Spinal cord (tissue), 10 donors: ENCODE data around the gene IL2RG. TPM values are rescaled to one million over a fixed set of nuclear protein-coding genes. Genes with fewer than 3 reads are reported as not detected.

Experiments used
- DNase-seq, 6 donors: peaks; one replicate each; pipeline versions ENCODE4 v3.0.0 to v3.0.0-alpha.2; 2013 to 2015; ENCODE audit warnings: low spot score in 6 of 6, low read depth in 4 of 6
- H3K27ac ChIP-seq: one replicate; pipeline ENCODE4 v1.5.1; 2013; ENCODE audit warnings: low read depth, low read length, control low read depth
- H3K27me3 ChIP-seq: one replicate; pipeline ENCODE4 v1.6.1; 2013; ENCODE audit warnings: low read length; ENCODE audit not compliant: control insufficient read depth, insufficient read depth
- H3K36me3 ChIP-seq: one replicate; pipeline ENCODE4 v1.6.1; 2013; ENCODE audit warnings: low read length; ENCODE audit not compliant: control insufficient read depth, insufficient read depth
- H3K4me1 ChIP-seq: one replicate; pipeline ENCODE4 v1.6.1; 2013; ENCODE audit warnings: low read length; ENCODE audit not compliant: control insufficient read depth, insufficient read depth
- H3K4me3 ChIP-seq: one replicate; pipeline ENCODE4 v1.5.1; 2013; ENCODE audit warnings: low read depth, low read length, control low read depth
- H3K9me3 ChIP-seq: one replicate; pipeline ENCODE4 v1.6.1; 2013; ENCODE audit warnings: low read length; ENCODE audit not compliant: control insufficient read depth, insufficient read depth
- WGBS: methylation state at CpG from one replicate; pipeline ENCODE4 v1.1.5; 2013; ENCODE audit warnings: missing lambda C conversion rate; ENCODE audit not compliant: insufficient coverage; 5-methylcytosine and 5-hydroxymethylcytosine counted together
- polyA plus RNA-seq, 2 donors: library from polyadenylated mRNA; unstranded; fragments of 120-200 nt; gene quantifications; one replicate each; pipeline ENCODE4 v1.2.1, GENCODE V29; 2013; ENCODE audit not compliant: insufficient read length in 2 of 2
- total RNA-seq, 2 donors: library from RNA; depleted of rRNA in 1 of 2; stranded (reverse); fragments of 120-200 nt in 1 of 2; fragments of >200 nt in 1 of 2; gene quantifications; one replicate each; pipeline versions ENCODE4 v1.2.3 to v1.2.4, GENCODE V29; 2013 to 2014
- donor health status: healthy.

IL2RG gene
- total and polyA plus RNA-seq, 4 donors, result 0.22 to 4.5 (median 0.94) TPM

DNA sequence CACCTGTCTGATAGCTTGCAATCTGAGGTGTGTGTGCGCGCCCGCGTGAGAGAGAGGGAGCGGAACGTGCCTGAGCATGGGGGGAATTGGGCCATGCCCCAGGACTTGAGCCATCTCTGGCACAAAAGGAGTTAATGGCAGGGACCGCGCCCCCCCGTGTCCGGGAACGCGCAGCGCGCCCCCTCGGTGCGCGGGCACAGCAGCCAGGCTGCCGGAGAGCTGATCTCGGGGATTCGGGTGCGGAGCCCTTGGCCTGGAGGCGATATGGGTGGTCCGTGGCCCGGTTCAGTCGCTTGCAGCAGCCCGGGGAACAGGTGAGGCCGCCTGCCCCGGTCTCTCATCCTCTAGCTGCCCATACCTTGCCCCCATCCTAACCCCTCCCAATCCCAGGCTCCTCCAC is 33.3 kb upstream of the IL2RG start, which contains the start of gene NLGN3:
TSS of gene NLGN3 (plus strand) at position 191 of the 400 bp plus-strand sequence. CDS start 2,909 bp downstream, outside the sequence.
- H3K36me3 ChIP-seq, result peaks cover 42% of the 10 kb centered on the region
- DNase-seq, result peak in 4 of 6 donors; percentile 35 to 82 (median 68)
- H3K4me3 ChIP-seq, result peak within 1 kb of the TSS; percentile 71
- H3K4me1 ChIP-seq, result peaks cover 37% of the 10 kb centered on the region
- no peaks in the 10 kb centered on the region for H3K9me3 ChIP-seq
- H3K27ac ChIP-seq, result peak within 1 kb of the TSS; percentile 79
- no peaks in the 10 kb centered on the region for H3K27me3 ChIP-seq
- WGBS, result 24% methylated on average over 28 of the region's 28 CpGs

DNA sequence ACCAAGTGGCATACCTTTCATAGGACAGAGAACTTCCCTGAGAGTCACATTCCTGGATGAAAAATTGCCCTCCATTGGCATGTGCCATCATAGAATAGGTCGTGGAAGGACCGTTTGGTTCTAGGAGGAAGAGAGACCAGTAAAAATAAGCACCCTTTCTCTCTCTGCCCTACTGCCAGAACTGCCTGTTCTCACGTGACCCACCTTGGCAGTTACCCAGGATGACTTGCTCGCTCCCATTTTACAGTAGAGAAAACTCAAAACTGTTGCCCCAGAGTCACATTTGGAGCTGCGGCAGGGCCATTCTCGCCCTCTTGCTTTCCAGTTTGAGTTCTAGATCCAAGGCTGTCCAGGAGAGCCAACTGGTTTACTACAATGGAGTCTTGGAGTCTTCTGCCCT is 32.1 kb upstream of the IL2RG start:
- Histone ChIP-seq H3K9me3 (no peaks in the 10 kb centered on the region), H3K4me3 (no peak overlapping the region), H3K27ac (no peak overlapping the region), H3K4me1 (peaks cover 33% of the 10 kb centered on the region), H3K27me3 (no peaks in the 10 kb centered on the region), H3K36me3 (peaks cover 41% of the 10 kb centered on the region)
- peak in 1 of 6 donors; percentile 49 for DNase-seq
- 61% methylated on average over 4 of the region's 6 CpGs for WGBS

DNA sequence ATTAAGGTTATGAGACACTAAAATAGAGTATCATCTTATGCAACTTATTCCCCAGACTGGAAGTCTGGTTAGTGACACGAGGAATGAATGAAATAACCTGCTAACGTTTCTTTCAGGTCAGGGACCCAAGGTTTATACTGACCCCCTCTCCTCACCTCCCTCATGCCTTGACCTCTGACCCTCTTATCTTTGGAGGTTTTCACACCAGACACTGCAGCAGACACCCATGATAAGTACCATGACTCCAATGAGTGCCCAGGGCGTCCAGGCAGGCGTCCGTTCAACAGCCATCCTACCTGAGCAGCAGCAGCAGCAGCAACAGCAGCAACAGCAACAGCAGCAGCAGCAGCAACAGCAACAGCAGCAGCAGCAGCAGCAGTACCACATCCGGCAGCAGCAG is 29.1 kb upstream of the IL2RG start:
- Histone ChIP-seq H3K27ac (no peak overlapping the region), H3K36me3 (peaks cover 61% of the 10 kb centered on the region)
- DNase-seq, result no peak

DNA sequence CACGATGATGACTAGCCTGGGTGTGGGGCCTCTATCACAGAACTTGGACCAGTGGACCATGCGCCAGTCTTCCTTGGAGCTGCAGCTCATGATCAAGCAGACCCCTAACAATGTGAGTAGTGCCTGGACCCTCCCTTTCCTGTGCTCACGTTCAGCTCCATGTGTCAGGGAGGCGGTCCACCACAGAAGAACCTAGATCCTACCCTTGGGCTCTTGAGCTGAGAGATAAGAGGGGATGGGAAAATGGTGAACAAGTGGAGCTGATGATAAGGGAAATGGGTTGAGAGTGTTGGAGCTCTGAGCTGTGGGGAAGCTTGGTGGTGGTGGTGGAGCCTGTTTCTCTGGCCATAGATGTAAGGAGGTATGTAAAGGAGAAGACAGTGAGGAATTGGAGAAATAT is 20.1 kb upstream of the IL2RG start:
- Histone ChIP-seq H3K27me3 (no peaks in the 10 kb centered on the region), H3K4me1 (no peaks in the 10 kb centered on the region), H3K27ac (no peak overlapping the region), H3K36me3 (peaks cover 71% of the 10 kb centered on the region), H3K9me3 (no peaks in the 10 kb centered on the region), H3K4me3 (no peak overlapping the region)
- no peak for DNase-seq
- WGBS, result 77% methylated on average over 2 of the region's 4 CpGs

More for the DNA sequence above, 29.1 kb upstream of the IL2RG start:
- Histone ChIP-seq H3K27me3 (no peaks in the 10 kb centered on the region), H3K9me3 (no peaks in the 10 kb centered on the region), H3K4me3 (no peak overlapping the region), H3K4me1 (peaks cover 15% of the 10 kb centered on the region)
- 70% methylated on average over 3 of the region's 6 CpGs for WGBS

DNA sequence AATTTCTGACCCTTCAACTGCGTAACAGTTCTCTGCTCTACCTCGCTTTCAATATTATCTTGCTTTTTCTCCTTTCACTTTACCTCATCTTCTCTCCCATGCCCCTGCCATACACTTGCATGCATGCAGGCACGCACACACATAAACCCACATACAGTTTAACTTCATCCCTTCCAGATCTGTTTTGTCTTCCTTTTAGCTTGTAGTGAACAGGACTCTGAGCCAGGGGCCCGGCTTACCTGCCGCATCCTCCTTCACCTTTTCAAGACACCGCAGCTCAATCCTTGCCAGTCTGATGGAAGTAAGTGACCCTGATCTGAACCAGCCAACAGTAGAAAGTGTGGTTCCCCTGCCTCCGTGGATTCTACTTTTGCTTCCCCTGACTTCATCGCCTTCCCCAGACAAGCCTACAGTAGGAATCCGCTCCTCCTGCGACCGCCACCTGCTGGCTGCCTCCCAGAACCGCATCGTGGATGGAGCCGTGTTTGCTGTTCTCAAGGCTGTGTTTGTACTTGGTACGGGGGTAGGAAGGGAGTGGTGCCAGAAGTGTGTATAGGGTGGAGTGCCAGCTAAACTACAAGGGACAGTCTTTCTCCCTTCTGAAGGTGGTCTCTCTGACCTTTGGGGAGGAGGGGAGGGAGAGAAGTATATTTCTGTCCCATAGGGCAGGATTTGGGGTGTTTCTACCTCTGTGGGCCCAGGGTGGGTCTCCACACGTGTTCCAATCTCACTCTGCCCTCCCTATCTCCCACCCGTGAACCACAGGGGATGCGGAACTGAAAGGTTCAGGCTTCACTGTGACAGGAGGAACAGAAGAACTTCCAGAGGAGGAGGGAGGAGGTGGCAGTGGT is 17.8 kb upstream of the IL2RG start:
- H3K4me1 ChIP-seq, result no peaks in the 10 kb centered on the region
- no peaks in the 10 kb centered on the region for H3K27me3 ChIP-seq
- peak in 2 of 6 donors; percentile 74 to 82 for DNase-seq
- WGBS, result 38% methylated on average over 11 of the region's 18 CpGs
- no peak overlapping the region for H3K27ac ChIP-seq
- H3K9me3 ChIP-seq, result no peaks in the 10 kb centered on the region
- peaks cover 65% of the 10 kb centered on the region for H3K36me3 ChIP-seq
- no peak overlapping the region for H3K4me3 ChIP-seq

DNA sequence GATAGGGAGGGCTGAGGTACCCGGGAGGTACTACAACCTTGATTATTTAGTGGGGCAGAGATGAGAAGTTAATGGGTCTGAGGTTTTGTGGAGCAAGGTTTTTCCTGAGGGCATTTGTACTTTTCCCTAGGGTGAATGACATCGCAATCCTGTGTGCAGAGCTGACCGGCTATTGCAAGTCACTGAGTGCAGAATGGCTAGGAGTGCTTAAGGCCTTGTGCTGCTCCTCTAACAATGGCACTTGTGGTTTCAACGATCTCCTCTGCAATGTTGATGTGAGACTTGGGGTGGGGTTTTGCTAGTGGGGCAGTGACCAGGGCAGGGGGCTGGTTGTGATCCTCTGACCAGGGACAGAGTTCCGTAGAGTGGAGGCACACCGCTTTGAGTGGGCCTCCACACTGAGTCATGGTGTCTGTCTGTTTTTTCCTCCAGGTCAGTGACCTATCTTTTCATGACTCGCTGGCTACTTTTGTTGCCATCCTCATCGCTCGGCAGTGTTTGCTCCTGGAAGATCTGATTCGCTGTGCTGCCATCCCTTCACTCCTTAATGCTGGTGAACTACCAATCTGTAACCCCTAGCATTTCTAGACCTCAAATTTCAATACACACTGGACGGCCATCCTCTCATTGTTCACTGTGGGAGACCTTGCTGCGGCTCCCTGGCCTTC is 16.9 kb upstream of the IL2RG start:
- no peaks in the 10 kb centered on the region for H3K9me3 ChIP-seq
- H3K27ac ChIP-seq, result no peak overlapping the region
- H3K4me1 ChIP-seq, result no peaks in the 10 kb centered on the region
- no peaks in the 10 kb centered on the region for H3K27me3 ChIP-seq
- 64% methylated on average over 12 of the region's 12 CpGs for WGBS
- DNase-seq, result no peak
- H3K4me3 ChIP-seq, result no peak overlapping the region
- peaks cover 68% of the 10 kb centered on the region for H3K36me3 ChIP-seq

DNA sequence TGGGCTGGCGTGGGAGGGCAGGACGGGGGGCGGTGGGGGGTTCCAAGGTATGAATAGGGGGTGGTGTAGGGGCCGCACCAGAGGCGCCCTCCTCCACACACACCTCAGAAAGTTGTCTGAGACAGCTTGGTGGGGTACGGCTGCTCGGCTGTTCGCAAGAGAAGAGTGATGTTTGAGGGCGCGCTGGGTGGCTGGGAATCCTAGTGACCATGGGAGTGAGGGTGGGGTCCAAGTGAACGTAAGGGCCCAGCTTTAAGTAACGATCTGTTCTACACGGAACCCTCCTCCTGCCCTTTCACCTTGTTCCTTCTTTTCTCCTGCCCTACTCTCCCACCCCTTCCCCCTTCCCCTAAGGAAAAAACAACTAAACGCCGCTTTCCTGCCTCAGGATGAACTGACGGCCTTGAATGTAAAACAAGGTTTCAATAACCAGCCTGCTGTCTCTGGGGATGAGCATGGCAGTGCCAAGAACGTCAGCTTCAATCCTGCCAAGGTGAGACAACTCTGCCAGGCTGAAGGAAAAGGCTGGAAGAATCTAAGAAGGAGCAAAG is 7.7 kb upstream of the IL2RG start:
- H3K27me3 ChIP-seq, result no peaks in the 10 kb centered on the region
- peak in 2 of 6 donors; percentile 3 to 15 for DNase-seq
- 4% methylated on average over 3 of the region's 17 CpGs for WGBS
- H3K4me1 ChIP-seq, result peaks cover 6% of the 10 kb centered on the region
- no peaks in the 10 kb centered on the region for H3K9me3 ChIP-seq
- peaks cover 17% of the 10 kb centered on the region for H3K36me3 ChIP-seq
- H3K27ac ChIP-seq, result no peak overlapping the region
- peak overlapping the region; percentile 69 for H3K4me3 ChIP-seq

DNA sequence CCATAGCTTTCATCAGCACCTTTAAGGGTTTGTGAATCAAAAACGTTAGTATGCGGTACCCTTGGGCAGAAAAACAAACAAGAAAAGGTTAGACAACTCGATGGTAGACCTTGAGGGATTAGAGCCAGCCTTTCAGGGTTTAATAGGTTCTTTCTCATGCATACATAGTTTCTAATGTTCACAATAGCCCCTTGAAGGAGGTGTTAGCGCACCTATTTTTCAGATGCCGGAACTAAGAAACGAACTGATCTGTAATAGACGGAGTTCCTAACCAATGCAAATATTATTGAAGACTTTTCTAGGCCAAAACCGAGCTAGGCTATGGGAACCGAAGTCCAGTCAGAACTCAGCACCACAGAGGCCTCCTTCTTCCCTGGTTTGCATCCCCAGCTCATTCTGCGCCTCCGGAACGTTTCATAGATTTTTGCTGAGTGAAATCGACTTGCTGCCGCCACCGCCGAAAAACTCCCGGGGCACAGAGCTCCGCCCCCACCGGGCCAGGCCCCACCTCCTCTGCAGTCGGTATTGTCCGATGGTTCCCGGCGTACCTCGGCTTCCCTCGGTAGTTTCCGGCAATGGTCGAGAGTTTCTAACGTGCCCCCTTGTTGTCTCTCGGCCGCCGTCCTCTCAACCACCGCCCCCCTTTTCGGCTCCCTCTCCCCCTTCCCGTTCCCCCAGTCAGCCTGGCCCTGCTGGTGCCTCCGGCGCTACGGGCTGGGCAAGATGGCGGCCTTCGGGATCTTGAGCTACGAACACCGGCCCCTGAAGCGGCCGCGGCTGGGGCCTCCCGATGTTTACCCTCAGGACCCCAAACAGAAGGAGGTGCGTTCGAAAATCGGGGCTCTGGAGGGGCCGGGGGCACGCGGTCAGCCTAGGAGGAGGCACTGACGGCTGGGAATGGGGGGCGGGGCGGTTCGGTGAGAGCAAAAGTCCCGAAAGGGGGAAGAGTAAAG is 6.9 kb upstream of the IL2RG start, which contains the start of gene MED12:
TSS of gene MED12 (plus strand) at position 565 of the 953 bp plus-strand sequence. CDS start at position 724, 159 bp downstream.
- H3K27ac ChIP-seq, result peak within 1 kb of the TSS; percentile 81
- H3K4me1 ChIP-seq, result peaks cover 6% of the 10 kb centered on the region
- H3K4me3 ChIP-seq, result peak within 1 kb of the TSS; percentile 69
- H3K27me3 ChIP-seq, result no peaks in the 10 kb centered on the region
- WGBS, result 20% methylated on average over 51 of the region's 56 CpGs
- H3K36me3 ChIP-seq, result peaks cover 13% of the 10 kb centered on the region
- DNase-seq, result peak; percentile 57 to 96 (median 75)
- no peaks in the 10 kb centered on the region for H3K9me3 ChIP-seq

DNA sequence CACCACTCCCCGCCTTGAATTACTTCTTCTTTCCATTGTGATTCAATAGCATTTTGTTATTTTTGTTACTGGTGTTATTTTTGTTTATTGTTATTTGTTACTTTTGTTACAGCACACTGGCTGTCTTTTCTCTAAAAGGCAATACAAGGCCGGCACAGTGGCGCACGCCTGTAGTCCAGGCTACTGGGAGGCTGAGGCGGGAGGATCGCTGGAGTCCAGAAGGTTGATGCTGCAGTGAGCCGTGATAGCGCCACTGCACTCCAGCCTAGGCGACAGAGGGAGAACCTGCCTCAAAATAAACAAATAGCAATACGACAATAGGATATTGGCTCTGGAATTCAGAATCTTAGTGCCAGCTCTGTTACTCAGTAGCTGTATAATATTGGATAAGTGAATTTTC is 6.0 kb upstream of the IL2RG start:
- peaks cover 7% of the 10 kb centered on the region for H3K36me3 ChIP-seq
- no peak for DNase-seq
- no peaks in the 10 kb centered on the region for H3K27me3 ChIP-seq
- WGBS, result 66% methylated on average over 5 of the region's 10 CpGs
- no peak overlapping the region for H3K27ac ChIP-seq
- H3K4me1 ChIP-seq, result peaks cover 6% of the 10 kb centered on the region
- H3K9me3 ChIP-seq, result no peaks in the 10 kb centered on the region
- no peak overlapping the region for H3K4me3 ChIP-seq
